Hepatocyte (in vitro differentiated cells): Measurements from ENCODE around the gene TESK2.

Source experiments
- CTCF ChIP-seq: fragments of 200-600 bp; sonication (generic); IDR thresholded peaks from 2 replicates; pipeline ENCODE4 v1.5.1; 2016; ENCODE audit warnings: antibody characterized with exemption, mild to moderate bottlenecking; ENCODE audit not compliant: poor library complexity
- EZH2 ChIP-seq: fragments of 200-600 bp; sonication (generic); IDR thresholded peaks from 2 replicates; pipeline ENCODE4 v1.6.1; 2016; ENCODE audit warnings: antibody characterized with exemption, mild to moderate bottlenecking, borderline replicate concordance
- EZH2phosphoT487 ChIP-seq: fragments of 200-600 bp; sonication (generic); IDR thresholded peaks from one replicate; pipeline ENCODE4 v1.6.1; 2018; ENCODE audit warnings: antibody characterized with exemption, mild to moderate bottlenecking, low read depth, moderate library complexity; ENCODE audit not compliant: unreplicated experiment, severe bottlenecking

GRCh38 chr1:45456531-45456930 lies 34.4 kb downstream of the TESK2 start:
- TF ChIP-seq CTCF: no peak
- no peak for TF ChIP-seq EZH2phosphoT487
- TF ChIP-seq EZH2: no peak
